Hepatocyte (in vitro differentiated cells): Measurements from ENCODE around the gene NEURL4. TPM values are rescaled to one million over a fixed set of nuclear protein-coding genes. Genes with fewer than 3 reads are reported as not detected.

Experiments used
- DNase-seq: peaks from one replicate; pipeline ENCODE4 v3.0.0-alpha.2; 2016; ENCODE audit warnings: low spot score
- H2AFZ ChIP-seq: fragments of 200-600 bp; sonication (generic); 2 replicates; pipeline ENCODE4 v1.6.0; 2016; ENCODE audit warnings: antibody characterized with exemption, mild to moderate bottlenecking
- H3K27ac ChIP-seq: fragments of 200-600 bp; sonication (generic); 2 replicates; pipeline ENCODE4 v1.5.1; 2016; ENCODE audit warnings: mild to moderate bottlenecking
- H3K27me3 ChIP-seq: fragments of 200-600 bp; sonication (generic); 2 replicates; pipeline ENCODE4 v1.6.1; 2016
- H3K36me3 ChIP-seq: fragments of 200-600 bp; sonication (generic); replicated peaks from 2 replicates; pipeline ENCODE4 v1.5.1; 2016; ENCODE audit warnings: low read depth; ENCODE audit not compliant: insufficient read depth
- H3K4me1 ChIP-seq: fragments of 200-600 bp; sonication (generic); 2 replicates; pipeline ENCODE4 v1.5.1; 2016; ENCODE audit warnings: mild to moderate bottlenecking, moderate library complexity; ENCODE audit not compliant: insufficient read depth
- H3K4me2 ChIP-seq: fragments of 200-600 bp; sonication (generic); 2 replicates; pipeline ENCODE4 v1.6.0; 2016
- H3K4me3 ChIP-seq: fragments of 200-600 bp; sonication (generic); 2 replicates; pipeline ENCODE4 v1.5.1; 2016; ENCODE audit warnings: mild to moderate bottlenecking
- H3K79me2 ChIP-seq: fragments of 200-600 bp; sonication (generic); 2 replicates; pipeline ENCODE4 v1.6.0; 2017; ENCODE audit warnings: mild to moderate bottlenecking
- H3K9me2 ChIP-seq: fragments of 200-600 bp; sonication (generic); replicated peaks from 2 replicates; pipeline ENCODE4 v1.6.0; 2017; ENCODE audit warnings: mild to moderate bottlenecking; ENCODE audit not compliant: insufficient read depth
- H3K9me3 ChIP-seq: fragments of 200-600 bp; sonication (generic); 2 replicates; pipeline ENCODE4 v1.5.1; 2016; ENCODE audit warnings: low read depth, mild to moderate bottlenecking
- H4K20me1 ChIP-seq: fragments of 200-600 bp; sonication (generic); 2 replicates; pipeline ENCODE4 v1.6.0; 2016; ENCODE audit warnings: mild to moderate bottlenecking; ENCODE audit not compliant: insufficient read depth, poor library complexity, severe bottlenecking
- CTCF ChIP-seq: fragments of 200-600 bp; sonication (generic); IDR thresholded peaks from 2 replicates; pipeline ENCODE4 v1.5.1; 2016; ENCODE audit warnings: antibody characterized with exemption, mild to moderate bottlenecking; ENCODE audit not compliant: poor library complexity
- EZH2 ChIP-seq: fragments of 200-600 bp; sonication (generic); IDR thresholded peaks from 2 replicates; pipeline ENCODE4 v1.6.1; 2016; ENCODE audit warnings: antibody characterized with exemption, mild to moderate bottlenecking, borderline replicate concordance
- EZH2phosphoT487 ChIP-seq: fragments of 200-600 bp; sonication (generic); IDR thresholded peaks from one replicate; pipeline ENCODE4 v1.6.1; 2018; ENCODE audit warnings: antibody characterized with exemption, mild to moderate bottlenecking, low read depth, moderate library complexity; ENCODE audit not compliant: unreplicated experiment, severe bottlenecking
- WGBS: methylation state at CpG from one replicate; pipeline ENCODE4 v1.1.6; 2016; ENCODE audit warnings: low lambda C conversion rate; ENCODE audit errors: missing lambda C conversion rate; 5-methylcytosine and 5-hydroxymethylcytosine counted together
- polyA plus RNA-seq: library from polyadenylated mRNA; unstranded; fragments of >200 nt; fragmentation: Nextera tagmentation; extraction: Ambion mirVana; gene quantifications from 2 replicates; pipeline ENCODE4 v1.2.1, GENCODE V29; 2016
- total RNA-seq: library from RNA; depleted of rRNA; stranded (reverse); fragments of >200 nt; gene quantifications from 2 replicates; pipeline ENCODE4 v1.2.3, GENCODE V29; 2014

The NEURL4 gene
- total and polyA plus RNA-seq, 2 experiments from 2014 or later, result 9.5 to 9.6 TPM

GRCh38 chr17:7307686-7308624 is 21.2 kb downstream of the NEURL4 start:
- Histone ChIP-seq H3K9me3 (no peaks in the 10 kb centered on the region), H3K79me2 (peaks cover 48% of the 10 kb centered on the region), H3K4me3 (peak overlapping the region; percentile 24), H3K36me3 (peaks cover 8% of the 10 kb centered on the region), H4K20me1 (peaks cover 41% of the 10 kb centered on the region), H3K4me1 (peaks cover 13% of the 10 kb centered on the region), H3K27me3 (no peaks in the 10 kb centered on the region), H3K27ac (peak overlapping the region; percentile 93), H3K4me2 (peak overlapping the region; percentile 98), H3K9me2 (no peaks in the 10 kb centered on the region), H2AFZ (no peak overlapping the region)
- TF ChIP-seq EZH2phosphoT487, result no peak
- TF ChIP-seq EZH2, result no peak
- TF ChIP-seq CTCF, result no peak
- whole genome bisulfite sequencing, result 2% methylated on average over 23 of the region's 104 CpGs
- peak; percentile 82 for DNase-seq

- under 1% methylated on average over 42 of the region's 64 CpGs for WGBS
- Histone ChIP-seq H4K20me1 (peaks cover 33% of the 10 kb centered on the region), H3K36me3 (peaks cover 8% of the 10 kb centered on the region), H3K27me3 (no peaks in the 10 kb centered on the region), H3K27ac (peak within 1 kb of the TSS; percentile 93), H3K4me1 (peaks cover 13% of the 10 kb centered on the region), H3K4me2 (peak within 1 kb of the TSS; percentile 98), H3K4me3 (peak within 1 kb of the TSS; percentile 24), H3K79me2 (peaks cover 40% of the 10 kb centered on the region), H2AFZ (peak within 1 kb of the TSS; percentile 45), H3K9me2 (no peaks in the 10 kb centered on the region), H3K9me3 (no peaks in the 10 kb centered on the region)
- DNase-seq, result peak; percentile 100
- TF ChIP-seq CTCF, result no peak
- no peak for TF ChIP-seq EZH2
- no peak for TF ChIP-seq EZH2phosphoT487
Measured at GRCh38 chr17:7306911-7307685, 22.0 kb downstream of the NEURL4 start, which contains the start of gene EIF5A. TSS of gene EIF5A (plus strand) at chr17:7307628. CDS start at chr17:7309636, 2,008 bp downstream.

- DNase-seq, result no peak
- TF ChIP-seq EZH2 (no peak), EZH2phosphoT487 (no peak), CTCF (no peak)
- Histone ChIP-seq H3K27ac (no peak overlapping the region), H3K9me3 (no peaks in the 10 kb centered on the region), H3K79me2 (peaks cover 13% of the 10 kb centered on the region), H3K4me1 (peaks cover 5% of the 10 kb centered on the region), H4K20me1 (peaks cover 10% of the 10 kb centered on the region), H3K4me2 (no peak overlapping the region), H3K9me2 (no peaks in the 10 kb centered on the region), H3K4me3 (no peak overlapping the region), H3K36me3 (no peaks in the 10 kb centered on the region), H3K27me3 (no peaks in the 10 kb centered on the region), H2AFZ (no peak overlapping the region)
- 94% methylated on average over 7 of the region's 7 CpGs for WGBS
Measured at GRCh38 chr17:7304179-7304578, 25.0 kb downstream of the NEURL4 start.
